Measurements from ENCODE around the gene FABP6.

DNA sequence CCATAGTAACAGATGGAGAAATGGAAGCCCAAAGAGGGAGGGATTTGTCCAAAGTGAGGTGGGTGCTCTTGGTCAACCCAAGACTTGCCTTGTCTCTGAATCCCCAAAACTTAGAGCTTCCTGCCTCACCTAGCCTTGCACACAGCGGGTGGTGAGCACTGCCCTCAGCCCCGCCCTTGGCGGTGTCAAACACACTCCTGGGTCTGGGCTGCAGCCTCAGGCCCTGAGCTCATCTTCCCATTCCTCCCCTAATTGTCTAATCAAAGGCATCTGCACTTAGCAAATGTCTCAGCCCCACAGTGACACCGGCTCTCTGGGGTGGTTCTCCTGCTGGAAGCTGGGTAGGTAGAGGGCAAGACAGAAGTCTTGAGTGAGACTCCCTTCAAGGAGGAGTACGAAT, 20.9 kb downstream of the FABP6 start:
- TF ChIP-seq CTCF (IDR thresholded peaks at IDR 0.05) = no peak
- TF ChIP-seq POLR2A (IDR thresholded peaks at IDR 0.05) = no peak

Measured in testis (tissue), 2 donors.